GM12865 (cell line): Measurements from ENCODE around the gene GET4.
"Not testable (repeated sequence)": the region's sequence is repeated elsewhere in the genome, so short reads cannot be mapped to it uniquely, and the experiment has no call there.

ENCODE experiments used
- DNase-seq: peaks from one replicate; pipeline ENCODE4 v3.0.0; 2010; ENCODE audit warnings: low read depth
- H3K4me3 ChIP-seq: 2 replicates; pipeline ENCODE4 v1.5.1; 2011; ENCODE audit warnings: mild to moderate bottlenecking, low read depth, low read length, control low read depth
- TF ChIP-seq, protein P1 (sequence below): IDR thresholded peaks from 2 replicates; pipeline ENCODE4 v1.5.1; 2011; ENCODE audit warnings: low read length, control low read depth, low read depth, inconsistent platforms; ENCODE audit not compliant: insufficient read depth; ENCODE audit errors: missing control alignments

GET4 gene

DNA sequence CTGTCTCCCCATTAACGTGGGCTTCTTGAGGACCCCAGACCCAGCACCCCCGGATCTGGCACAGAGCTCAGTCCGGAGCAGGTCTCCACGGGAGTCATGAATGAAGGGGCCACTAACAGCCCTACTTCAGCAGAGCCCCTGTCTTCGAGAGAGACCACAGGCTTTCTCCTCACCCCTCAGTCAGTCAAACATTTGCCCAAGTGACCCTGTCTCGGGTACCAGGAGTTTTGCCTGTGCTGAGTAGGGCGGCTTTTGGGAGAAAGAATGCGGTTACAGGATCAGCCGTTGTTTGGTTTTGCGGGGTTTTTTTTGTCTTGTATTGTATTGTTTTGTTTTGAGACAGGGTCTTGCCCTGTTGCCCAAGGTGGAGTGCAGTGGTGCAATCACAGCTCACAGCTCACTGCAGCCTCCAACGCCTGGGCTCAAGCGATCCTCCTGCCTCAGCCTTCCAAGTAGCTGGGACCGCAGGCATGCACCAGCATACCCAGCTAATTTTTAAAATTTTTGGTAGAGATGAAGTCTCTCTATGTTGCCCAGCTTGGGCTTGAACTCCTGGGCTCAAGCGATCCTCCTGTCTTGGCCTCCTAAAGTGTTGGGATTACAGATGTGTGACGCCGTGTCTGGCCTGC is 61.6 kb downstream of the GET4 start:
- no peak for DNase-seq
- no peak overlapping the region for H3K4me3 ChIP-seq
- TF ChIP-seq, protein P1, sequence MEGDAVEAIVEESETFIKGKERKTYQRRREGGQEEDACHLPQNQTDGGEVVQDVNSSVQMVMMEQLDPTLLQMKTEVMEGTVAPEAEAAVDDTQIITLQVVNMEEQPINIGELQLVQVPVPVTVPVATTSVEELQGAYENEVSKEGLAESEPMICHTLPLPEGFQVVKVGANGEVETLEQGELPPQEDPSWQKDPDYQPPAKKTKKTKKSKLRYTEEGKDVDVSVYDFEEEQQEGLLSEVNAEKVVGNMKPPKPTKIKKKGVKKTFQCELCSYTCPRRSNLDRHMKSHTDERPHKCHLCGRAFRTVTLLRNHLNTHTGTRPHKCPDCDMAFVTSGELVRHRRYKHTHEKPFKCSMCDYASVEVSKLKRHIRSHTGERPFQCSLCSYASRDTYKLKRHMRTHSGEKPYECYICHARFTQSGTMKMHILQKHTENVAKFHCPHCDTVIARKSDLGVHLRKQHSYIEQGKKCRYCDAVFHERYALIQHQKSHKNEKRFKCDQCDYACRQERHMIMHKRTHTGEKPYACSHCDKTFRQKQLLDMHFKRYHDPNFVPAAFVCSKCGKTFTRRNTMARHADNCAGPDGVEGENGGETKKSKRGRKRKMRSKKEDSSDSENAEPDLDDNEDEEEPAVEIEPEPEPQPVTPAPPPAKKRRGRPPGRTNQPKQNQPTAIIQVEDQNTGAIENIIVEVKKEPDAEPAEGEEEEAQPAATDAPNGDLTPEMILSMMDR = no peak

DNA sequence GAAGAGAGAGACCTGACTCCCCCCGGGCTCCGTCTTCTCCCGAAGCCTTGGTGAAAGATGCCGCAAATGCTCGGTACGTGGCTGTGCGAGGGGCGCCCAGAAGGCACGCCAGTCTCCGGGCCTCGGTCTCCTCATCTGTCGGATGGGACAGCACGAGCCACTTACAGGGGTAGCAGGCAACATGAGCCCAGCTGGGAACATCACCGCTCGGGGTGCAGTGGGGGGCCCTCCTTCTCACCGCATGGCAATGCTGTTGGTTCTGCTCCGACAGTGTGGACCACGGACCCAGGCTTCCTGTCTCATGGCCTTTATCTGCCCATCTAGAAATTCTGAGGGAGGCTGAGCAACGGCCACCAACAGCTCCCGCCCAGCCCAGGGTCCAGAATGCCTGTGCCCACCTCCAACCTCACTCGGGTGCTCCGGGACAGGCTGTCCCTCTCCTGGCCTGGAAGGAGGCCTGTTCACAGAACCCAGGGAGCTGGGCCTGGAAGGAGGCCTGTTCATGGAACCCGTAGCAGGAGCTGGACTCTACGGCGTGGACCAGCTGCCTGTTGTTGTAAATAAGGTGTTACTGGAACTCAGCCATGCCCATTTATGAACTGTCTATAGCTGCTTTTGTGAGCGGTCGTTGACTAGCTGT is 62.3 kb downstream of the GET4 start:
- TF ChIP-seq, protein P1 = no peak
- H3K4me3 ChIP-seq = no peak overlapping the region
- no peak for DNase-seq

DNA sequence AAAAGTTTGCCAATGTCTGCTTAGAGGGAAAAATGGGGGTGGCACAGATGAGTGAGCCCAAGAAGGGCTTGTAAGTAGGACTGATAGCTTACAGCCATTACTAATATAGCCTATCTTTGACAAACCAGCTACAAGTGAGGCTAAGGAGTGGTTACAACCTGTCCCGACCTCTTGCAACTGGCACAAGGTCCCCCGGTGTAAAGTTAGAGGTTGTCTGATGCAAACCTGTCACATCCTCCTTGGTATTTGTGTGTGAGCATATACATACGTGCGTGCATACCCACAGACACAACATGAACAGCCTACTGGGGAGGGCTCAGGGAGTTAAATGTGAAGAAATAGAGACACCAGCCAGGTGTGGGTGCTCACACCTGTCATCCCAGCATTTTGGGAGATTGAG is 63.5 kb downstream of the GET4 start:
- H3K4me3 ChIP-seq = no peak overlapping the region
- TF ChIP-seq, protein P1 = no peak
- no peak for DNase-seq

DNA sequence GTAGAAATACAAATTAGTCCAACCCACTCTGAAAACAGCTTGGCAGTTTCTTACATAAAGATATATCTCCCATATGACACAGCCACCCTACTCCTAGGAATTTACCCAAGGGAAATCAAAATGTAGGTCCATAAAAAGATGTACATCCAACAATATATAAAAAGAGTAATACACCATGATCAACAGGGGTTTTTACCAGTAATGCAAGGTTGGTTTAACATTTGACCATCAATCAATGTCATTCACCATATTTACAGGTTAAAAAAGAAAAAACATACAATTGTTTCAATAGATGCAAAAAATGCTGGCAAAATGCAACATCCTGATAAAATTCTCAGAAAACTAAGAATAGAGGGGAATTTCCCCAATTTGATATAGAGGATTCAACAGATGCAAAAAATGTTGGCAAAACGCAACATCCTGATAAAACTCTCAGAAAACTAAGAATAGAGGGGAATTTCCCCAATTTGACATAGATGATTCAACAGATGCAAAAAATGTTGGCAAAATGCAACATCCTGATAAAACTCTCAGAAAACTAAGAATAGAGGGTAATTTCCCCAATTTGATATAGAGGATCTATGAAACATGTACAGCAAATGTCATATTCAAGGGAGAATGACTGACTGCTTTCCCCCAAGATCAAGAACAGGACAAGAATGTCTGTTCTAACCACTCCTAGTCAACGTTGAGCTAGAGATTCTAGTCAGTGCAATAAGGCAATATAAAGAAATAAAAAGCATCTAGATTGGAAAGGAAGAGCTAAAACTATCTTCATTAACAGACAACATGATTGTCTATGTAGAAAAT is 64.5 kb downstream of the GET4 start:
- no peak overlapping the region for H3K4me3 ChIP-seq
- TF ChIP-seq, protein P1 = no peak
- DNase-seq = no peak

DNA sequence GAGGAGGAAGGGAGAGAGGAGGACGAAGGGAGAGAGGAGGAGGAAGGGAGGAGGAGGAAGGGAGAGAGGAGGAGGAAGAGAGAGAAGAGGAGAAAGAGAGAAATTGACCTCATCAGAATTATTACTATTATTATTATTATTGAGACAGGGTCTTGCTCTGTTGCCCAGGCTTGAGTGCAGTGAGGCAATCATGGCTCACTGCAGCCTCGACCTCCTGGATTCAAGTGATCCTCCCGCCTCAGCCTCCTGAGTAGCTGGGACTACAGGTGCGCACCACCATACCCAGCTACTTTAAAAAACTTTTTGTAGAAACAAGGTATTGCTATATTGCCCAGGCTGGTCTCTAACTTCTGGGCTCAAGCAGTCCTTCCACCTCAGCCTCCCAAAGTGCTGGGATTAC is 67.4 kb downstream of the GET4 start:
- DNase-seq, H3K4me3 ChIP-seq: not testable (repeated sequence)

DNA sequence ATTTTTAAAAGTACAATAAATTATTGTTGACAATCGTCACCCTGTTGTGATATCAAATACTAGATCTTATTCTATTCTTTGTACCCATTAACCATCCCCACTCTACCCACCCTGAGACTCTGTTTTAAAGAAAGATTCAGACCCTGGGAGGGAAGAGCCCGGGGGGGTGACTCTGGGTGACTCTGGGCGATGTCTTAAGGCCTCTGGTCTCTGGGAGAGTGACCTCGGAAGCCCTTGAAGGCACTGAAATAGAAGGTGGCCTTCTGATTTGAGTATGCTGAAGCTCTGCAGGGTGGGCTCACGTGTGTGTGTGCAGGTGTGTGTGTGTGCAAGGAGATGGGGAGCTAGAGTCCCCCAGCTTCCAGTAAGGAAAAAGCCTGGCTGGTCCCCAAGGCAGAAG is 68.4 kb downstream of the GET4 start:
- H3K4me3 ChIP-seq = no peak overlapping the region
- DNase-seq = no peak

DNA sequence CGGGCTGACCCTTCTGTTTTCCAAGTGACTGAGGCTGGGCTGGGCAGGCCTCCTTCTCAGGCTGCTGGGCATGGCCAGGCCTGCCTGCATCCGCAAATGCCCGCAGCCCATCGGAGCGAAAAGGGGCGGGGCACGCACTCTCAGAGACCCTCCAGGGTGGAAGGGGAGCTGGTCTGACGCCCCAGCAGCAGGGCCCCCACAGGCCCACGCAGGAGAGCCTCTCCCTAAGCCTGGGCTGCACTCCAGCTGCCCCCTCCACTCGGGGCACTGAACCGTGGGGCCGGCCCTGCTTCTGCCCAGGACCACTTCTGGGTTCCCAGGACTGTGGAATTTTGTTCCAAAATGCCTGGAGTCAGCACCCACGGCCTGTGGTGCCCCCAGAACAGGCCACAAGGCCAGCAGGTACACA is 68.8 kb downstream of the GET4 start:
- H3K4me3 ChIP-seq = no peak overlapping the region
- no peak for DNase-seq
- TF ChIP-seq, protein P1 = no peak

More for the DNA sequence above, 68.4 kb downstream of the GET4 start:
- TF ChIP-seq, protein P1 = no peak
